PC-3 (cell line): Measurements from ENCODE around the gene GBF1. TPM values are rescaled to one million over a fixed set of nuclear protein-coding genes. Genes with fewer than 3 reads are reported as not detected.
A peak's percentile ranks its signal among the peaks of the same experiment; 100 is the strongest.

Experiments used
- ATAC-seq: fragments of 200-7000 bp; cut with Tn5 transposase; 2 replicates; pipeline ENCODE4 v1.9.1; 2020; ENCODE audit warnings: mild to moderate bottlenecking, moderate library complexity
- BruUV-seq: library from RNA; stranded (reverse); fragments of 400-500 nt; replicated peaks from 2 replicates; lab custom pipeline; 2021; lab: Mats Ljungman, UMichigan
- CTCF ChIA-PET: fragments of 300-600 bp; sonication (Branson Sonifier 250); formaldehyde crosslinking; loops from one replicate; lab custom pipeline; 2022; ENCODE audit warnings: antibody characterized with exemption; lab: Charles Lee
- POLR2A ChIA-PET: fragments of 300-600 bp; sonication (Branson Sonifier 250); formaldehyde crosslinking; loops from one replicate; lab custom pipeline; 2022; ENCODE audit warnings: antibody characterized with exemption; ENCODE audit not compliant: unreplicated experiment; lab: Charles Lee
- DNase-seq: peaks from one replicate; pipeline ENCODE4 v3.0.0-alpha.2; 2015
- H2AFZ ChIP-seq: fragments of 300-600 bp; sonication (generic); 2 replicates; pipeline ENCODE4 v1.6.0; 2016; ENCODE audit warnings: antibody characterized with exemption, low read length
- H3F3A ChIP-seq: fragments of 300-600 bp; sonication (generic); one replicate; pipeline ENCODE4 v1.6.0; 2017; ENCODE audit warnings: antibody characterized with exemption, low read length, control low read depth, mild to moderate bottlenecking; ENCODE audit not compliant: unreplicated experiment
- H3K27ac ChIP-seq: fragments of 300-600 bp; sonication (generic); 2 replicates; pipeline ENCODE4 v1.5.1; 2016; ENCODE audit warnings: mild to moderate bottlenecking, low read length
- H3K27me3 ChIP-seq: fragments of 300-600 bp; sonication (generic); 2 replicates; pipeline ENCODE4 v1.6.1; 2016; ENCODE audit warnings: low read length, mixed read lengths
- H3K36me3 ChIP-seq: fragments of 300-600 bp; sonication (generic); 2 replicates; pipeline ENCODE4 v1.6.1; 2016; ENCODE audit warnings: low read depth, mixed run types, low read length, mixed read lengths
- H3K4me1 ChIP-seq: fragments of 300-600 bp; sonication (generic); 2 replicates; pipeline ENCODE4 v1.5.1; 2016; ENCODE audit warnings: low read length; ENCODE audit not compliant: insufficient read depth
- H3K4me2 ChIP-seq: fragments of 300-600 bp; sonication (generic); 2 replicates; pipeline ENCODE4 v1.6.0; 2016; ENCODE audit warnings: low read length
- H3K4me3 ChIP-seq: fragments of 300-600 bp; sonication (generic); 2 replicates; pipeline ENCODE4 v1.5.1; 2016; ENCODE audit warnings: mild to moderate bottlenecking, low read length, mixed read lengths
- H3K79me2 ChIP-seq: fragments of 300-600 bp; sonication (generic); 2 replicates; pipeline ENCODE4 v1.6.1; 2017; ENCODE audit warnings: low read length, mixed read lengths
- H3K9ac ChIP-seq: fragments of 300-600 bp; sonication (generic); 2 replicates; pipeline ENCODE4 v1.6.0; 2016; ENCODE audit warnings: mild to moderate bottlenecking, low read length
- H3K9me2 ChIP-seq: fragments of 300-600 bp; sonication (generic); replicated peaks from 2 replicates; pipeline ENCODE4 v1.6.1; 2016; ENCODE audit warnings: mixed run types, low read length, mixed read lengths
- H3K9me3 ChIP-seq: fragments of 300-600 bp; sonication (generic); 2 replicates; pipeline ENCODE4 v1.6.1; 2016; ENCODE audit warnings: low read length, mixed read lengths
- H4K20me1 ChIP-seq: fragments of 300-600 bp; sonication (generic); 2 replicates; pipeline ENCODE4 v1.6.1; 2016; ENCODE audit warnings: low read length, mixed read lengths
- CTCF ChIP-seq: fragments of 300-600 bp; sonication (generic); conservative IDR thresholded peaks from 2 replicates; pipeline ENCODE4 v1.5.1; 2017; ENCODE audit warnings: antibody characterized with exemption, low read depth, mild to moderate bottlenecking, low read length
- EZH2 ChIP-seq: fragments of 300-600 bp; sonication (generic); IDR thresholded peaks from one replicate; pipeline ENCODE4 v1.6.1; 2017; ENCODE audit warnings: antibody characterized with exemption, mild to moderate bottlenecking, low read length; ENCODE audit not compliant: unreplicated experiment
- EZH2phosphoT487 ChIP-seq: fragments of 300-600 bp; sonication (generic); IDR thresholded peaks from 2 replicates; pipeline ENCODE4 v1.6.1; 2018; ENCODE audit warnings: mild to moderate bottlenecking, antibody characterized with exemption, low read length, borderline replicate concordance
- intact Hi-C: fragments of 100-400 bp; cut with micrococcal nuclease; formaldehyde crosslinking; loops from 2 replicates; pipeline ENCODE4 v1.9.0; 2023
- total RNA-seq: library from RNA; depleted of rRNA; stranded (reverse); fragments of >200 nt; gene quantifications from 2 replicates; pipeline ENCODE4 v1.2.3, GENCODE V29; 2014

GBF1 gene
- total RNA-seq, 1 experiment from 2014 or later = 25.2 TPM

GRCh38 chr10:102395400-102396316, 150.3 kb downstream of the GBF1 start, which contains the start of gene NFKB2:
Gene NFKB2 (plus strand): TSS chr10:102395705. CDS start chr10:102395960, 255 bp downstream.
- no peaks in the 10 kb centered on the region for H3K9me2 ChIP-seq
- H3K4me2 ChIP-seq = peak within 1 kb of the TSS; percentile 99
- H3K27ac ChIP-seq = peak within 1 kb of the TSS; percentile 87
- peaks cover 15% of the 10 kb centered on the region for H3K79me2 ChIP-seq
- ChIA-PET CTCF (no interaction called here), POLR2A (interaction anchor here (0.5 to 0.9 kb wide), 5 partner anchors 105 to 1093 kb away, joined by 3 to 7 read pairs (median 4); partner anchors contain the start of gene ACTR1A)
- no peaks in the 10 kb centered on the region for H4K20me1 ChIP-seq
- peak within 1 kb of the TSS; percentile 90 for H3K9ac ChIP-seq
- ATAC-seq = peak; percentile 49
- peak within 1 kb of the TSS; percentile 79 for H3K4me3 ChIP-seq
- peak within 1 kb of the TSS; percentile 29; the same call in 1 of the 2 replicates for H2AFZ ChIP-seq
- intact Hi-C loops = loop anchor here (2.0 kb wide), 1 partner anchor 83 kb away; no protein-coding TSS in a partner anchor
- no peak for TF ChIP-seq CTCF
- TF ChIP-seq EZH2 = no peak
- TF ChIP-seq EZH2phosphoT487 = no peak
- BruUV-seq = TSS peak; percentile 48
- peak; percentile 87 for DNase-seq
- no peaks in the 10 kb centered on the region; the same call in 1 of the 2 replicates for H3K36me3 ChIP-seq
- H3K27me3 ChIP-seq = no peaks in the 10 kb centered on the region
- no peaks in the 10 kb centered on the region for H3K9me3 ChIP-seq
- peaks cover 18% of the 10 kb centered on the region for H3K4me1 ChIP-seq
- no peaks in the 10 kb centered on the region for H3F3A ChIP-seq

DNA sequence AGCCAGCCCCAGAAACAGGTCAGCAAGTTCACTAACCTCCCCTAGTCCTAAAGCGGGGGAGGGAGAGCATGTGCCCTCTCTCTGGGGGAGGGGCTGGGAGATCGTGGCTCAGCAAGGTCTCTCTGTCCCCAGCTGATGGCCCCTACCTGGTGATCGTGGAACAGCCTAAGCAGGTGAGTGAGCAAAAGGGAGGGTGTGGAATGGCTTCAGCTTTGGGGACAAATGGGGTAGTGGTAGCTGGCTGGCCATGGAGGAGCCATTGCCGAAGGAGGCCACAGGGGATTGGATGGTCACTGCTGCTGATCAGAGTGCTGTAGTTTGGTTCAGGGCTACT, 151.0 kb downstream of the GBF1 start:
- intact Hi-C loops = no loop called here
- BruUV-seq = no TSS peak
- H3K9me3 ChIP-seq = no peaks in the 10 kb centered on the region
- H3K27ac ChIP-seq = peak overlapping the region; percentile 76
- TF ChIP-seq EZH2phosphoT487 (no peak), EZH2 (no peak), CTCF (no peak)
- peak overlapping the region; percentile 79 for H3K4me3 ChIP-seq
- no peaks in the 10 kb centered on the region for H4K20me1 ChIP-seq
- H3K36me3 ChIP-seq = no peaks in the 10 kb centered on the region; the same call in 1 of the 2 replicates
- ATAC-seq = no peak
- peaks cover 15% of the 10 kb centered on the region for H3K79me2 ChIP-seq
- H3K4me2 ChIP-seq = peak overlapping the region; percentile 99
- H2AFZ ChIP-seq = no peak overlapping the region
- H3K4me1 ChIP-seq = peaks cover 24% of the 10 kb centered on the region
- POLR2A ChIA-PET = interaction anchor here (0.5 kb wide), 1 partner anchor 167 kb away, joined by 3 read pairs; no protein-coding TSS in a partner anchor
- no peaks in the 10 kb centered on the region for H3K9me2 ChIP-seq
- no peak for DNase-seq
- CTCF ChIA-PET = no interaction called here
- no peaks in the 10 kb centered on the region for H3K27me3 ChIP-seq
- H3F3A ChIP-seq = no peaks in the 10 kb centered on the region
- H3K9ac ChIP-seq = peak overlapping the region; percentile 90
